PC-3 (cell line): ENCODE measurements around the gene TMPRSS11E. TPM values are rescaled to one million over a fixed set of nuclear protein-coding genes. Genes with fewer than 3 reads are reported as not detected.
A peak's percentile ranks its signal among the peaks of the same experiment; 100 is the strongest.
"Not testable (repeated sequence)": the region's sequence is repeated elsewhere in the genome, so short reads cannot be mapped to it uniquely, and the experiment has no call there.

Experiments
- ATAC-seq: fragments of 200-7000 bp; cut with Tn5 transposase; 2 replicates; pipeline ENCODE4 v1.9.1; 2020; ENCODE audit warnings: mild to moderate bottlenecking, moderate library complexity
- BruUV-seq: library from RNA; stranded (reverse); fragments of 400-500 nt; replicated peaks from 2 replicates; lab custom pipeline; 2021; lab: Mats Ljungman, UMichigan
- CTCF ChIA-PET: fragments of 300-600 bp; sonication (Branson Sonifier 250); formaldehyde crosslinking; loops from one replicate; lab custom pipeline; 2022; ENCODE audit warnings: antibody characterized with exemption; lab: Charles Lee
- POLR2A ChIA-PET: fragments of 300-600 bp; sonication (Branson Sonifier 250); formaldehyde crosslinking; loops from one replicate; lab custom pipeline; 2022; ENCODE audit warnings: antibody characterized with exemption; ENCODE audit not compliant: unreplicated experiment; lab: Charles Lee
- DNase-seq: peaks from one replicate; pipeline ENCODE4 v3.0.0-alpha.2; 2015
- H2AFZ ChIP-seq: fragments of 300-600 bp; sonication (generic); 2 replicates; pipeline ENCODE4 v1.6.0; 2016; ENCODE audit warnings: antibody characterized with exemption, low read length
- H3F3A ChIP-seq: fragments of 300-600 bp; sonication (generic); one replicate; pipeline ENCODE4 v1.6.0; 2017; ENCODE audit warnings: antibody characterized with exemption, low read length, control low read depth, mild to moderate bottlenecking; ENCODE audit not compliant: unreplicated experiment
- H3K27ac ChIP-seq: fragments of 300-600 bp; sonication (generic); 2 replicates; pipeline ENCODE4 v1.5.1; 2016; ENCODE audit warnings: mild to moderate bottlenecking, low read length
- H3K27me3 ChIP-seq: fragments of 300-600 bp; sonication (generic); 2 replicates; pipeline ENCODE4 v1.6.1; 2016; ENCODE audit warnings: low read length, mixed read lengths
- H3K36me3 ChIP-seq: fragments of 300-600 bp; sonication (generic); 2 replicates; pipeline ENCODE4 v1.6.1; 2016; ENCODE audit warnings: low read depth, mixed run types, low read length, mixed read lengths
- H3K4me1 ChIP-seq: fragments of 300-600 bp; sonication (generic); 2 replicates; pipeline ENCODE4 v1.5.1; 2016; ENCODE audit warnings: low read length; ENCODE audit not compliant: insufficient read depth
- H3K4me2 ChIP-seq: fragments of 300-600 bp; sonication (generic); 2 replicates; pipeline ENCODE4 v1.6.0; 2016; ENCODE audit warnings: low read length
- H3K4me3 ChIP-seq: fragments of 300-600 bp; sonication (generic); 2 replicates; pipeline ENCODE4 v1.5.1; 2016; ENCODE audit warnings: mild to moderate bottlenecking, low read length, mixed read lengths
- H3K79me2 ChIP-seq: fragments of 300-600 bp; sonication (generic); 2 replicates; pipeline ENCODE4 v1.6.1; 2017; ENCODE audit warnings: low read length, mixed read lengths
- H3K9ac ChIP-seq: fragments of 300-600 bp; sonication (generic); 2 replicates; pipeline ENCODE4 v1.6.0; 2016; ENCODE audit warnings: mild to moderate bottlenecking, low read length
- H3K9me2 ChIP-seq: fragments of 300-600 bp; sonication (generic); replicated peaks from 2 replicates; pipeline ENCODE4 v1.6.1; 2016; ENCODE audit warnings: mixed run types, low read length, mixed read lengths
- H3K9me3 ChIP-seq: fragments of 300-600 bp; sonication (generic); 2 replicates; pipeline ENCODE4 v1.6.1; 2016; ENCODE audit warnings: low read length, mixed read lengths
- H4K20me1 ChIP-seq: fragments of 300-600 bp; sonication (generic); 2 replicates; pipeline ENCODE4 v1.6.1; 2016; ENCODE audit warnings: low read length, mixed read lengths
- EZH2 ChIP-seq: fragments of 300-600 bp; sonication (generic); IDR thresholded peaks from one replicate; pipeline ENCODE4 v1.6.1; 2017; ENCODE audit warnings: antibody characterized with exemption, mild to moderate bottlenecking, low read length; ENCODE audit not compliant: unreplicated experiment
- EZH2phosphoT487 ChIP-seq: fragments of 300-600 bp; sonication (generic); IDR thresholded peaks from 2 replicates; pipeline ENCODE4 v1.6.1; 2018; ENCODE audit warnings: mild to moderate bottlenecking, antibody characterized with exemption, low read length, borderline replicate concordance
- intact Hi-C: fragments of 100-400 bp; cut with micrococcal nuclease; formaldehyde crosslinking; loops from 2 replicates; pipeline ENCODE4 v1.9.0; 2023
- total RNA-seq: library from RNA; depleted of rRNA; stranded (reverse); fragments of >200 nt; gene quantifications from 2 replicates; pipeline ENCODE4 v1.2.3, GENCODE V29; 2014
- TF ChIP-seq, protein P1 (sequence below): fragments of 300-600 bp; sonication (generic); conservative IDR thresholded peaks from 2 replicates; pipeline ENCODE4 v1.5.1; 2017; ENCODE audit warnings: antibody characterized with exemption, low read depth, mild to moderate bottlenecking, low read length

Gene TMPRSS11E
- total RNA-seq, 1 experiment from 2014 or later = not detected

DNA sequence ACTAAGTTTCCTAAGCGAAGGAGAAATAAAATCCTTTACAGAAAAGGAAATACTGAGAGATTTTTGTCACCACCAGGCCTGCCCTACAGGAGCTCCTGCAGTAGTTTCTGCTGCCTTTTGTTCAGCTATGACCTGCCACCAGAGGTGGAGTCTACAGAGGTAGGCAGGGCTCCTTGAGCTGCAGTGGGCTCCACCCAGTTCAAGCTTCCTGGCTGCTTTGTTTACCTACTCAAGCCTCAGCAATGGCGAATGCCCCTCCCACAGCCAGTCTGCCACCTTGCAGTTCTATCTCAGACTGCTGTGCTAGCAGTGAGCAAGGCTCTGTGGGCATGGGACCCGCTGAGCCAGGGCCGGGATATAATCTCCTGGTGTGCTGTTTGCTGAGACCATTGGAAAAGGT is 57.6 kb downstream of the TMPRSS11E start:
- H3K9ac ChIP-seq, H3K4me3 ChIP-seq, H3K79me2 ChIP-seq, H3K4me1 ChIP-seq, BruUV-seq, CTCF ChIA-PET, H3K36me3 ChIP-seq, ATAC-seq, H3K4me2 ChIP-seq, DNase-seq, H4K20me1 ChIP-seq, H3K27me3 ChIP-seq, H3K9me2 ChIP-seq, POLR2A ChIA-PET, H2AFZ ChIP-seq, H3K27ac ChIP-seq, H3F3A ChIP-seq, H3K9me3 ChIP-seq: not testable (repeated sequence)
- intact Hi-C loops = loop anchor here (5.0 kb wide), 1 partner anchor 242 kb away; no protein-coding TSS in a partner anchor

DNA sequence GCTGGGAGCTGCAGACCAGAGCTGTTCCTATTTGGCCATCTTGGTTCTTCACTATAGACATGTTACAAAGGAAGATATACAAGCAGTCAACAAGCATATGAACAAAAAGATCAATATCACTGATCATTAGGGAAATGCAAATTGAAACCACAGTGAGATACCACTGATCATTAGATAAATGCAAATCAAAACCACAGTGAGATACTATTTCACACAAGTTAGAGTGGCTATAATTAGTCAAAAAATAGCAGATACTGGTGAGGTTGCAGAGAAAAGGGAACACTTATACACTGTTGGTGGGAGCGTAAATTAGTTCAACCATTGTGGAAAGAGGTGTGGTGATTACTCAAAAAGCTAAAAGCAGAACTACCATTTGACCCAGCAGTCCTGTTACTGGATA is 58.2 kb downstream of the TMPRSS11E start:
- H2AFZ ChIP-seq, H4K20me1 ChIP-seq, H3K27ac ChIP-seq, H3K4me2 ChIP-seq, ATAC-seq, POLR2A ChIA-PET, H3F3A ChIP-seq, H3K9me3 ChIP-seq, H3K9ac ChIP-seq, CTCF ChIA-PET, H3K9me2 ChIP-seq, H3K4me1 ChIP-seq, H3K36me3 ChIP-seq, H3K4me3 ChIP-seq, H3K79me2 ChIP-seq, H3K27me3 ChIP-seq, intact Hi-C loops, DNase-seq, BruUV-seq: not testable (repeated sequence)

GRCh38 chr4:68518889-68519288 is 71.6 kb downstream of the TMPRSS11E start:
- Histone ChIP-seq H3K9me3 (no peaks in the 10 kb centered on the region), H2AFZ (no peak overlapping the region), H3K9ac (no peak overlapping the region), H3F3A (no peaks in the 10 kb centered on the region), H3K27ac (no peak overlapping the region), H4K20me1 (no peaks in the 10 kb centered on the region), H3K79me2 (no peaks in the 10 kb centered on the region), H3K4me3 (no peak overlapping the region), H3K36me3 (no peaks in the 10 kb centered on the region), H3K4me2 (no peak overlapping the region), H3K4me1 (no peaks in the 10 kb centered on the region), H3K27me3 (no peaks in the 10 kb centered on the region), H3K9me2 (no peaks in the 10 kb centered on the region)
- no TSS peak for BruUV-seq
- no peak for ATAC-seq
- ChIA-PET POLR2A (no interaction called here), CTCF (no interaction called here)
- TF ChIP-seq, protein P1, sequence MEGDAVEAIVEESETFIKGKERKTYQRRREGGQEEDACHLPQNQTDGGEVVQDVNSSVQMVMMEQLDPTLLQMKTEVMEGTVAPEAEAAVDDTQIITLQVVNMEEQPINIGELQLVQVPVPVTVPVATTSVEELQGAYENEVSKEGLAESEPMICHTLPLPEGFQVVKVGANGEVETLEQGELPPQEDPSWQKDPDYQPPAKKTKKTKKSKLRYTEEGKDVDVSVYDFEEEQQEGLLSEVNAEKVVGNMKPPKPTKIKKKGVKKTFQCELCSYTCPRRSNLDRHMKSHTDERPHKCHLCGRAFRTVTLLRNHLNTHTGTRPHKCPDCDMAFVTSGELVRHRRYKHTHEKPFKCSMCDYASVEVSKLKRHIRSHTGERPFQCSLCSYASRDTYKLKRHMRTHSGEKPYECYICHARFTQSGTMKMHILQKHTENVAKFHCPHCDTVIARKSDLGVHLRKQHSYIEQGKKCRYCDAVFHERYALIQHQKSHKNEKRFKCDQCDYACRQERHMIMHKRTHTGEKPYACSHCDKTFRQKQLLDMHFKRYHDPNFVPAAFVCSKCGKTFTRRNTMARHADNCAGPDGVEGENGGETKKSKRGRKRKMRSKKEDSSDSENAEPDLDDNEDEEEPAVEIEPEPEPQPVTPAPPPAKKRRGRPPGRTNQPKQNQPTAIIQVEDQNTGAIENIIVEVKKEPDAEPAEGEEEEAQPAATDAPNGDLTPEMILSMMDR = 0 out of 2 replicates have a peak, but pooled peaks have one; percentile 21
- no peak for TF ChIP-seq EZH2phosphoT487
- TF ChIP-seq EZH2 = no peak
- DNase-seq = no peak
- intact Hi-C loops = no loop called here

DNA sequence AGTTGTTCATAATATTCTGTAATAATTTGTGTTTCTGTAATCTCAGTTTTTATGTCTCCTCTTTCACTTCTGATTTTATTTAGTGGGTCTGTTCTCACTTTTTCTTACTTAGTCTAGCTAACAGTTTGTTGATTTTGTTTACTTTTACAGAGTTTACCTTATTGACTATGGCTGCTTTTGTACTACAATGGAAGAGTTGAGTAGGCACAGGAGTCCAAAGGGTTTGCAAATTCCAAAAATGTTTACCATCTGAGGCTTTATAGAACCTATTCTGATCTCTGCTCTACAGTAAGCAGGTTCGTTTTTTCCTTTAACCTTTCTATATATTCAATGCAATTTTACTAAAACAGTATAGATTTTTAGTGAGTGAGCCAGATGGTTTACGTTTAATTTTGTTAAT is 73.7 kb downstream of the TMPRSS11E start:
- DNase-seq = no peak
- POLR2A ChIA-PET = no interaction called here
- Histone ChIP-seq H3K9ac (no peak overlapping the region), H3K4me3 (no peak overlapping the region), H4K20me1 (no peaks in the 10 kb centered on the region), H3K4me2 (no peak overlapping the region), H3K27ac (no peak overlapping the region), H2AFZ (no peak overlapping the region), H3K9me3 (no peaks in the 10 kb centered on the region), H3F3A (no peaks in the 10 kb centered on the region), H3K27me3 (no peaks in the 10 kb centered on the region), H3K79me2 (no peaks in the 10 kb centered on the region), H3K9me2 (no peaks in the 10 kb centered on the region), H3K4me1 (no peaks in the 10 kb centered on the region), H3K36me3 (no peaks in the 10 kb centered on the region)
- CTCF ChIA-PET = no interaction called here
- no peak for ATAC-seq
- TF ChIP-seq, protein P1 = no peak
- TF ChIP-seq EZH2 (no peak), EZH2phosphoT487 (no peak)
- no TSS peak for BruUV-seq
- intact Hi-C loops = no loop called here

DNA sequence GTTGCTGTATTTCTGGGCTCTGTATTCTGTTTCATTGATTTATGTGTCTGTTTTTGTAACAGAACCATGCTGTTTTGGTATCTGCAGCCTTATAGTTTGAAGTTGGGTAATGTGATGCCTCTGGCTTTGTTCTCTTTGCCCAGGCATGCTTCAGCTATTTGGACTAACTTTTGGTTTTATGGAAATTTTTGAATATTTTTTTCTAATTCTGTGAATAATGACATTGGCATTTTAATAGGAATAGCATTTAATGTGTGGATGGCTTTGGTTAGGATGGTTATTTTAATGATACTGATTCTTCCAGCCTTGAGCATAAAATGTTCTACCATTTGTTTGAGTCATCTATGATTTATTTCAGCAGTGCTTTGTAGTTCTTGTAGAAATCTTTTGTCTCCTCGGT is 75.0 kb downstream of the TMPRSS11E start:
- H3F3A ChIP-seq, H2AFZ ChIP-seq, H4K20me1 ChIP-seq, POLR2A ChIA-PET, H3K79me2 ChIP-seq, intact Hi-C loops, H3K4me3 ChIP-seq, H3K27me3 ChIP-seq, BruUV-seq, H3K9me2 ChIP-seq, H3K36me3 ChIP-seq, H3K27ac ChIP-seq, H3K4me1 ChIP-seq, H3K4me2 ChIP-seq, H3K9ac ChIP-seq, H3K9me3 ChIP-seq: not testable (repeated sequence)
- ATAC-seq (peak; percentile 83), DNase-seq (peak; percentile 15)
- CTCF ChIA-PET = interaction anchor here (0.6 kb wide), 1 partner anchor 386 kb away, joined by 3 read pairs; no protein-coding TSS in a partner anchor
